Parathyroid adenoma (tissue), 2 donors: ENCODE measurements around the gene HAND2.

Experiments
- H2AFZ ChIP-seq: fragments of 300-600 bp; sonication (generic); one replicate; pipeline ENCODE4 v1.7.0; 2017; ENCODE audit warnings: antibody characterized with exemption, mild to moderate bottlenecking
- H3K27ac ChIP-seq: fragments of 300-600 bp; sonication (generic); one replicate; pipeline ENCODE4 v1.7.0; 2017
- H3K27me3 ChIP-seq: fragments of 300-600 bp; sonication (generic); one replicate; pipeline ENCODE4 v1.7.0; 2017; ENCODE audit warnings: low read length; ENCODE audit not compliant: control insufficient read depth, insufficient read depth
- H3K36me3 ChIP-seq: fragments of 300-600 bp; sonication (generic); one replicate; pipeline ENCODE4 v1.7.0; 2017; ENCODE audit warnings: low read length; ENCODE audit not compliant: control insufficient read depth, insufficient read depth
- H3K4me1 ChIP-seq: fragments of 300-600 bp; sonication (generic); one replicate; pipeline ENCODE4 v1.7.0; 2017; ENCODE audit warnings: control low read depth
- H3K4me2 ChIP-seq: fragments of 300-600 bp; sonication (generic); one replicate; pipeline ENCODE4 v1.7.0; 2017; ENCODE audit warnings: low read length
- H3K4me3 ChIP-seq: fragments of 300-600 bp; sonication (generic); one replicate; pipeline ENCODE4 v1.7.0; 2017; ENCODE audit warnings: low read depth, low read length
- H3K79me2 ChIP-seq: fragments of 300-600 bp; sonication (generic); one replicate; pipeline ENCODE4 v1.7.0; 2017; ENCODE audit warnings: control low read depth
- H3K9ac ChIP-seq: fragments of 300-600 bp; sonication (generic); one replicate; pipeline ENCODE4 v1.7.0; 2017; ENCODE audit warnings: mild to moderate bottlenecking
- H3K9me3 ChIP-seq: fragments of 300-600 bp; sonication (generic); one replicate; pipeline ENCODE4 v1.7.0; 2017; ENCODE audit warnings: low read length; ENCODE audit not compliant: control insufficient read depth
- CTCF ChIP-seq: fragments of 300-600 bp; sonication (generic); IDR thresholded peaks from one replicate; pipeline ENCODE4 v1.7.0; 2017; ENCODE audit warnings: antibody characterized with exemption, mild to moderate bottlenecking
- donor health status: primary hyperparathyroidism.

The HAND2 gene

DNA sequence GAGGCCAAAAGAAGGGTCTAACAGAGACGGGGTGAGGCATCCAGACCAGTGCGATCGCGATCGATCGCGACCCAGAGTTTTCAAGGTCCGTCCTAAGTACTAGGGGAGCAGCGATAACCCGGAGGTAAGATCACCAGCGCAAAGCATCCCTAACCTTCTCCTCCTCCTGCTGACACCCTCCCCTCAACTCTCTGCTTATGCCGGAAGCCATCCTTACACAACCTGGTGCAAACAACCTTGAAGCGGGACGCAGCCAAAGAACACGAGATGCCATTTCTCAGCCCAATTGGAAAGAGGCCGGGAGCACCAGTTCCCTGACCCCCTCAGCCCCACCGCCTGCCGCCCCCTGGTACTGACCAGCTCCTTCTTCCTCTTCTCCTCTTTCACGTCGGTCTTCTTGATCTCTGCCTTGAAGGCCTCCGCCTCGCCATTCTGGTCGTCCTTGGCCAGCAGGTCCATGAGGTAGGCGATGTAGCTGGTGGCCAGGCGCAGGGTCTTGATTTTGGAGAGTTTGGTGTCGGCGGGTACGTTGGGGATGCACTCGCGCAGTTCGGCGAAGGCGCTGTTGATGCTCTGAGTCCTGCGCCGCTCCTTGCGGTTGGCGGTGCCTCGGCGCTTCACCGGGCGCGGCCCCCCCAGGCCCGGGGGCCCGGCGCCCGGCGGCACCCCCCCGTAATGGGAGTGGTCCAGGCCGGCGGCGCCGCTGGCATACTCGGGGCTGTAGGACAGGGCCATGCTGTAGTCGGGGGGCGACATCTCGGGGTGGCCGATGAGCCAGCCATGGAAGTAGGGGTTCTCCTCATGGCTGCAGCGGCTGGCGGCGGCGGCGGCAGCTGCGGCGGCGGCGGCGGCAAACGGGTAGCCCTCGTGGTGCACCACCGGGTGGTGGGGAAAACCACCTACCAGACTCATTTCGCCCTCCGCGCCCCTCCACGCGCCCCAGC, 1.4 kb downstream of the HAND2 start:
- Histone ChIP-seq H3K27ac (no peak overlapping the region), H3K4me1 (no peaks in the 10 kb centered on the region), H3K9ac (no peak overlapping the region), H2AFZ (no peak overlapping the region), H3K27me3 (peaks cover 30% of the 10 kb centered on the region), H3K36me3 (no peaks in the 10 kb centered on the region), H3K4me3 (no peak overlapping the region), H3K4me2 (no peak overlapping the region), H3K9me3 (no peaks in the 10 kb centered on the region), H3K79me2 (no peaks in the 10 kb centered on the region)
- TF ChIP-seq CTCF, result no peak

DNA sequence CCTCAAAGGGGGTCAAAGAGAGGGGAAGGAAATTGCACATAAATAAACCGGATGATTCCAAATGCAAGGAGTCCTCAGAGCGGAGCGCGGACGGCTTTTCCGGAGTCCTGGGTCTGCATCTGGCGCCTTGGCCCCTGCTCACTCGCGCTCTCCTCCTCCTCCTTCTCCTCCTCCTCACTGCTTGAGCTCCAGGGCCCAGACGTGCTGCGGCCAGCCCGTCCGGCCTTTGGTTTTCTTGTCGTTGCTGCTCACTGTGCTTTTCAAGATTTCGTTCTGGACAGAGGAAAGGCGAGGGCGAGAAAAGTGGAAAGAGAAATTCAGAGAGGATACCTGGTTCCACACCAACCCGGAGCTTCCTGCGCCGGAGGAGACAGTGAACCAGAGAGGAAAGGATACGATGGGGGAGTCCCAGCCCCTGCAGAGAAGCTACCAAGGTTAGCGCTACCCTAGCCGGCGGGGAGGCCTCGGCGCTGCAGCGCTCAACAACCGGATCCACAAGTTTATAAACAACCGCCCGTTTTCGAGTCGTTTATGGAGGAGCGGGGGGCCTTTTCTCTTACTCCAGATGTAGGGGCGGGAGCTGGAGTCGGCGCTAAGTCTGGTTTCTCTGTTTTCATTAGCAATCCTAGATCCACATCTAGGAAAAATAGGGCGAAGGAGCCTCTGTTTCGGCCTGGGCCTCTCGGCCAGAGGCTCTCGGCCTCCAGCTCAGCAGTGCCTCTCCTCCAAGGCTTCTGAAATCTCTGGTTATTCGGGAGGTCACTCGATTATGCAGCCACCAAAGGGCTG, 2.7 kb downstream of the HAND2 start:
- Histone ChIP-seq H3K36me3 (no peaks in the 10 kb centered on the region), H3K27ac (no peak overlapping the region), H3K27me3 (peaks cover 28% of the 10 kb centered on the region), H3K4me2 (no peak overlapping the region), H3K4me1 (no peaks in the 10 kb centered on the region), H3K4me3 (no peak overlapping the region), H3K9ac (no peak overlapping the region), H2AFZ (no peak overlapping the region), H3K79me2 (no peaks in the 10 kb centered on the region), H3K9me3 (no peaks in the 10 kb centered on the region)
- no peak for TF ChIP-seq CTCF

GRCh38 chr4:173526724-173527102, 3.3 kb downstream of the HAND2 start:
- H3K9me3 ChIP-seq, result no peaks in the 10 kb centered on the region
- no peak overlapping the region for H3K4me3 ChIP-seq
- H2AFZ ChIP-seq, result no peak overlapping the region
- H3K27me3 ChIP-seq, result peaks cover 32% of the 10 kb centered on the region
- no peaks in the 10 kb centered on the region for H3K36me3 ChIP-seq
- H3K4me2 ChIP-seq, result no peak overlapping the region
- H3K4me1 ChIP-seq, result no peaks in the 10 kb centered on the region
- no peak for TF ChIP-seq CTCF
- no peaks in the 10 kb centered on the region for H3K79me2 ChIP-seq
- no peak overlapping the region for H3K27ac ChIP-seq
- H3K9ac ChIP-seq, result no peak overlapping the region

DNA sequence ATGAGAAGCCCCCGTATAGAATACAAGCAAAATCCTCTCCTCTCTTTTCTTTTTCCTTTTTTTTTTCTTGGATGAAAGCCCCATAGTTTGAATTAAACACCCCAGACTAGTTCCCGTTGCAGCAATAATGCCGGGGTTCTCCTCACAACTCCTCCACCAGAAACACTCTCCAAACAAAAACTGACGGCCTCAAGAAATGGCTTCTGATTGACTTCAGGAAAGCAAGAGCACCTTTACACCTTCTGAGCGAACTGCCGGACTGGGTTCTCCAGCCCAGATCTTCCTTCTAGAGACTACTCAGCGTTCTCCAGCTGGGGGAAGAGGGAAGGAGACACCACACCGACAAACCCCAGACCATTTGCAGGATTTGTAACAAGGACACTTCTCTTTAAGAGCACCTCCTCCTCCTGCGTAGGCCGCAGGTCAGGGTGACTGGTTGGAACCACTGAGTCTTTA, 4.0 kb downstream of the HAND2 start:
- H3K27ac ChIP-seq, result no peak overlapping the region
- no peak overlapping the region for H3K9ac ChIP-seq

More for the DNA sequence above, 4.0 kb downstream of the HAND2 start:
- Histone ChIP-seq H3K9me3 (no peaks in the 10 kb centered on the region), H3K36me3 (no peaks in the 10 kb centered on the region), H3K27me3 (peaks cover 27% of the 10 kb centered on the region), H2AFZ (no peak overlapping the region), H3K4me1 (no peaks in the 10 kb centered on the region), H3K4me2 (no peak overlapping the region), H3K4me3 (no peak overlapping the region), H3K79me2 (no peaks in the 10 kb centered on the region)
- no peak for TF ChIP-seq CTCF
